ENCODE measurements around the gene FUT9. TPM values are rescaled to one million over a fixed set of nuclear protein-coding genes. Genes with fewer than 3 reads are reported as not detected.

The FUT9 gene
- total RNA-seq, 1 donor from 2014 or later, result 6.3 TPM

DNA sequence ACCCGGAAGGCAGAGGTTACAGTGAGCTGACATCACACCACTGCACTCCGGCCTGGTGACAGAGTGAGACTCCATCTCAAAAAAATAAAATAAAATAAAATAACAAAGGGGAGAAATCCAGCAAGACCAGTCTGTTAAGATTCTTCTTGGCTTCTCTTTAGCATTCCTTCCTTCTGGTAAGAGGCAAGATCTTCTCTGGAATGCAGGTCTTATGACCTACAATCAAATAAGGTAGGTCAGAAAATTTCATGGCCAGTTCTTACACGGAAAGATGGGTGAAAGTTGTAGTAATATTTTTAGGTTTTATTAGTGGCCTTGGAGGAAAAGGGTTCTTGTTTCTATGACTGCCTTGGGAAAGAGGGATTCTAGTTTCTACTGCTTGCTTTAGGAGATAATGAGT lies 180.9 kb downstream of the FUT9 start:
- Mint-ChIP-seq H3K4me1 (no peaks in the 10 kb centered on the region), H3K9me3 (peaks cover 3% of the 10 kb centered on the region), H3K4me3 (no peak overlapping the region), H3K27me3 (ENCODE audit: insufficient read depth, low read depth) (no peaks in the 10 kb centered on the region), H3K36me3 (peaks cover 1% of the 10 kb centered on the region), H3K27ac (no peak overlapping the region)
- no peak overlapping the region for H3K9ac ChIP-seq
- H2AFZ ChIP-seq (replicated peaks), result no peak overlapping the region
- no peak overlapping the region for H3K4me3 ChIP-seq
- H3K79me2 ChIP-seq (ENCODE audit: low read depth), result no peaks in the 10 kb centered on the region
- no peak overlapping the region for H3K27ac ChIP-seq
- no peaks in the 10 kb centered on the region for H3K36me3 ChIP-seq
- TF ChIP-seq, protein P1, sequence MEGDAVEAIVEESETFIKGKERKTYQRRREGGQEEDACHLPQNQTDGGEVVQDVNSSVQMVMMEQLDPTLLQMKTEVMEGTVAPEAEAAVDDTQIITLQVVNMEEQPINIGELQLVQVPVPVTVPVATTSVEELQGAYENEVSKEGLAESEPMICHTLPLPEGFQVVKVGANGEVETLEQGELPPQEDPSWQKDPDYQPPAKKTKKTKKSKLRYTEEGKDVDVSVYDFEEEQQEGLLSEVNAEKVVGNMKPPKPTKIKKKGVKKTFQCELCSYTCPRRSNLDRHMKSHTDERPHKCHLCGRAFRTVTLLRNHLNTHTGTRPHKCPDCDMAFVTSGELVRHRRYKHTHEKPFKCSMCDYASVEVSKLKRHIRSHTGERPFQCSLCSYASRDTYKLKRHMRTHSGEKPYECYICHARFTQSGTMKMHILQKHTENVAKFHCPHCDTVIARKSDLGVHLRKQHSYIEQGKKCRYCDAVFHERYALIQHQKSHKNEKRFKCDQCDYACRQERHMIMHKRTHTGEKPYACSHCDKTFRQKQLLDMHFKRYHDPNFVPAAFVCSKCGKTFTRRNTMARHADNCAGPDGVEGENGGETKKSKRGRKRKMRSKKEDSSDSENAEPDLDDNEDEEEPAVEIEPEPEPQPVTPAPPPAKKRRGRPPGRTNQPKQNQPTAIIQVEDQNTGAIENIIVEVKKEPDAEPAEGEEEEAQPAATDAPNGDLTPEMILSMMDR (IDR thresholded peaks at IDR 0.05), result no peak
- no peak for TF ChIP-seq EZH2phosphoT487 (IDR thresholded peaks at IDR 0.05)
- no peaks in the 10 kb centered on the region for H4K20me1 ChIP-seq (ENCODE audit: low read depth)
- no peak overlapping the region for H3K4me2 ChIP-seq
- H3K4me1 ChIP-seq, result no peaks in the 10 kb centered on the region
- no peaks in the 10 kb centered on the region for H3K9me3 ChIP-seq (ENCODE audit: low read depth)
- H3F3A ChIP-seq (ENCODE audit: low read depth), result no peaks in the 10 kb centered on the region
- no peaks in the 10 kb centered on the region for H3K27me3 ChIP-seq
- DNase-seq (ENCODE audit: low spot score), result no peak

- no peak overlapping the region for H3K9ac ChIP-seq
- no peak overlapping the region for H3K4me2 ChIP-seq
- H3K9me3 ChIP-seq (ENCODE audit: low read depth), result no peaks in the 10 kb centered on the region
- no peaks in the 10 kb centered on the region for H3K4me1 ChIP-seq
- no peaks in the 10 kb centered on the region for H4K20me1 ChIP-seq (ENCODE audit: low read depth)
- Mint-ChIP-seq H3K36me3 (no peaks in the 10 kb centered on the region), H3K4me1 (no peaks in the 10 kb centered on the region), H3K27me3 (ENCODE audit: insufficient read depth, low read depth) (no peaks in the 10 kb centered on the region), H3K9me3 (peaks cover under 1% of the 10 kb centered on the region), H3K27ac (no peak overlapping the region), H3K4me3 (no peak overlapping the region)
- TF ChIP-seq, protein P1 (IDR thresholded peaks at IDR 0.05), result no peak
- no peaks in the 10 kb centered on the region for H3K79me2 ChIP-seq (ENCODE audit: low read depth)
- no peak overlapping the region for H3K4me3 ChIP-seq
- DNase-seq (ENCODE audit: low spot score), result no peak
- no peaks in the 10 kb centered on the region for H3K27me3 ChIP-seq
- no peak overlapping the region for H3K27ac ChIP-seq
- H2AFZ ChIP-seq (replicated peaks), result no peak overlapping the region
- no peaks in the 10 kb centered on the region for H3F3A ChIP-seq (ENCODE audit: low read depth)
- H3K36me3 ChIP-seq, result no peaks in the 10 kb centered on the region
These were observed 181.5 kb downstream of the FUT9 start for GRCh38 chr6:96197241-96197640.

- Histone ChIP-seq H3K36me3 (no peaks in the 10 kb centered on the region), H4K20me1 (ENCODE audit: low read depth) (no peaks in the 10 kb centered on the region), H3K27ac (no peak overlapping the region), H3K9me3 (ENCODE audit: low read depth) (no peaks in the 10 kb centered on the region), H3K4me3 (no peak overlapping the region), H3F3A (ENCODE audit: low read depth) (no peaks in the 10 kb centered on the region), H3K79me2 (ENCODE audit: low read depth) (no peaks in the 10 kb centered on the region), H2AFZ (replicated peaks) (no peak overlapping the region), H3K4me1 (no peaks in the 10 kb centered on the region), H3K27me3 (no peaks in the 10 kb centered on the region), H3K4me2 (no peak overlapping the region), H3K9ac (no peak overlapping the region)
- no peak for DNase-seq (ENCODE audit: low spot score)
- TF ChIP-seq EZH2 (IDR thresholded peaks at IDR 0.05), result no peak
- TF ChIP-seq, protein P1 (IDR thresholded peaks at IDR 0.05), result no peak
- no peak for TF ChIP-seq EZH2phosphoT487 (IDR thresholded peaks at IDR 0.05)
- Mint-ChIP-seq H3K27me3 (ENCODE audit: insufficient read depth, low read depth) (no peaks in the 10 kb centered on the region), H3K4me1 (no peaks in the 10 kb centered on the region), H3K36me3 (no peaks in the 10 kb centered on the region), H3K9me3 (no peaks in the 10 kb centered on the region), H3K27ac (no peak overlapping the region), H3K4me3 (no peak overlapping the region)
These were observed 186.8 kb downstream of the FUT9 start for GRCh38 chr6:96202571-96202970.

DNA sequence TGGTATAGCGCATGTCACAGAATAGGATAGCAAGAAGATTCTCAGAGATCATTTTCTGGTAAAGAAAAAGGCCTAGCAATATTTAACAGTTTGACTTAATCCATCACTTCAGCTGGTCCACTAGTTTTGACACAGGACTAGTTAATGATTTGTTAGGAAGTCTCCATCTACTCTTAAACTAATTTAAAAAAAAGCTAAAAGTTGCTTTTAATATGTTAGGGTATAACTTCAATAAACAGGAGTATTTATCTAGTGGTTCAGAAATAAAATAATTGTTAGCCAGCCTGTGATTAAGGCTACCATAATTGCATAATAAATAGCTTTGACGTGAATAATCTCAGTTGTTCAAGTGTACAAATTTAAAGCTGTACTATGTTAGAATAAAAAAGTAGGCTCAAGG lies 195.6 kb downstream of the FUT9 start:
- DNase-seq (ENCODE audit: low spot score), result no peak
- no peaks in the 10 kb centered on the region for H3K36me3 ChIP-seq
- TF ChIP-seq, protein P1 (IDR thresholded peaks at IDR 0.05), result no peak
- no peak for TF ChIP-seq EZH2phosphoT487 (IDR thresholded peaks at IDR 0.05)
- TF ChIP-seq EZH2 (IDR thresholded peaks at IDR 0.05), result no peak
- no peaks in the 10 kb centered on the region for H3K79me2 ChIP-seq (ENCODE audit: low read depth)
- H4K20me1 ChIP-seq (ENCODE audit: low read depth), result no peaks in the 10 kb centered on the region
- Mint-ChIP-seq H3K4me3 (no peak overlapping the region), H3K4me1 (no peaks in the 10 kb centered on the region), H3K36me3 (no peaks in the 10 kb centered on the region), H3K9me3 (no peaks in the 10 kb centered on the region), H3K27ac (no peak overlapping the region), H3K27me3 (ENCODE audit: insufficient read depth, low read depth) (no peaks in the 10 kb centered on the region)
- H2AFZ ChIP-seq (replicated peaks), result no peak overlapping the region
- H3K4me1 ChIP-seq, result no peaks in the 10 kb centered on the region
- H3K4me2 ChIP-seq, result no peak overlapping the region
- no peak overlapping the region for H3K27ac ChIP-seq
- no peaks in the 10 kb centered on the region for H3K27me3 ChIP-seq
- no peak overlapping the region for H3K4me3 ChIP-seq
- H3K9me3 ChIP-seq (ENCODE audit: low read depth), result no peaks in the 10 kb centered on the region
- H3F3A ChIP-seq (ENCODE audit: low read depth), result no peaks in the 10 kb centered on the region
- H3K9ac ChIP-seq, result no peak overlapping the region

Measured in neural progenitor cell (in vitro differentiated cells).